Measurements from ENCODE around the gene PLPPR1. TPM values are rescaled to one million over a fixed set of nuclear protein-coding genes. Genes with fewer than 3 reads are reported as not detected.

The PLPPR1 gene
- total RNA-seq, 4 donors from 2014 or later: 0.47 to 0.57 TPM; not detected in 2

DNA sequence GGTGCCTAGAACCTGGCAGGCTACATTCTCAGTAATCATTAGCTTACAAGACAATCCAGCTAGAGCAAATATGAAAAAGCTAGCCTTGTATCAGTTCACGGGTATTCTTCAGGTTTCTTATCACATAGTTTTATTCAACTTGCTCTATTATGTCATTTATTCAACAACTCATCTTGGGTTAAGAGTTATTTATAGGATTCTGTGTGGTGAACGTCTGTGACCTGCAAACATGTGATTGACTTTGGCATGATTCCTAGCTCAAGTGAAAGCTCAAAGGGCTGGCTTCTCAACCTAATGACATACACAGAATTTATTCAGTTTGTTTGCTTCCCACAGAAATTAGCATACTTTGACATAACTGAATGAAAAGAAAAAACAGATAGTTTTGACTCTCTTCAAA is 173.1 kb downstream of the PLPPR1 start:
- Histone ChIP-seq H3K27ac (no peak overlapping the region), H3K9me3 (no peaks in the 10 kb centered on the region), H3K27me3 (no peaks in the 10 kb centered on the region), H3K4me1 (no peaks in the 10 kb centered on the region), H3K4me3 (no peak overlapping the region), H3K36me3 (no peaks in the 10 kb centered on the region)
- 25 to 34% methylated on average over 2 of the region's 2 CpGs for WGBS, 2 donors
- DNase-seq: no peak
- intact Hi-C loops (cut with DNase I): no loop called here
- no peak for TF ChIP-seq POLR2A (IDR thresholded peaks at IDR 0.05)
- TF ChIP-seq, protein P1, sequence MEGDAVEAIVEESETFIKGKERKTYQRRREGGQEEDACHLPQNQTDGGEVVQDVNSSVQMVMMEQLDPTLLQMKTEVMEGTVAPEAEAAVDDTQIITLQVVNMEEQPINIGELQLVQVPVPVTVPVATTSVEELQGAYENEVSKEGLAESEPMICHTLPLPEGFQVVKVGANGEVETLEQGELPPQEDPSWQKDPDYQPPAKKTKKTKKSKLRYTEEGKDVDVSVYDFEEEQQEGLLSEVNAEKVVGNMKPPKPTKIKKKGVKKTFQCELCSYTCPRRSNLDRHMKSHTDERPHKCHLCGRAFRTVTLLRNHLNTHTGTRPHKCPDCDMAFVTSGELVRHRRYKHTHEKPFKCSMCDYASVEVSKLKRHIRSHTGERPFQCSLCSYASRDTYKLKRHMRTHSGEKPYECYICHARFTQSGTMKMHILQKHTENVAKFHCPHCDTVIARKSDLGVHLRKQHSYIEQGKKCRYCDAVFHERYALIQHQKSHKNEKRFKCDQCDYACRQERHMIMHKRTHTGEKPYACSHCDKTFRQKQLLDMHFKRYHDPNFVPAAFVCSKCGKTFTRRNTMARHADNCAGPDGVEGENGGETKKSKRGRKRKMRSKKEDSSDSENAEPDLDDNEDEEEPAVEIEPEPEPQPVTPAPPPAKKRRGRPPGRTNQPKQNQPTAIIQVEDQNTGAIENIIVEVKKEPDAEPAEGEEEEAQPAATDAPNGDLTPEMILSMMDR (IDR thresholded peaks at IDR 0.05): no peak

DNA sequence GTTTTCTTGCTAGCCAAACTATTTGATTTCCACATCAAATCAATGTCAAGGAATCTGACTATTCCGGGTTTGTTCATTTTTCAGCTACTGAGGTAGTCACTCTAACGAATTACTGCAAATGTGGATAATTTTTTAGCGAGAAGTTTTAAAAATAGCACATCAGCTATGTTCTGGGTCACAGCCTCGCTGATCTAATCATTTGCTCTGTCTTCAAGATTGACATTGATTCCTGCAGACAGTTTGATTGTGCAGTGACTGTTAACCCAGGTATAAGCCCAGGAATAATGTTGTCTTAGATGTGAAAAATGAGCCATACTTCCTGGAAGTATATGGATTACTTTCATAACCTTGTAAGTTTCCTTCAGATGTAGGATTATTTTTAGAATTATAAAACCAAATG is 181.1 kb downstream of the PLPPR1 start:
- intact Hi-C loops (cut with DNase I): no loop called here
- H3K36me3 ChIP-seq: no peaks in the 10 kb centered on the region
- H3K4me3 ChIP-seq: no peak overlapping the region
- 74% methylated on average over 4 of the region's 4 CpGs for WGBS, 2 donors
- no peak overlapping the region for H3K27ac ChIP-seq
- H3K9me3 ChIP-seq: no peaks in the 10 kb centered on the region
- DNase-seq: no peak
- TF ChIP-seq, protein P1 (IDR thresholded peaks at IDR 0.05): no peak
- TF ChIP-seq POLR2A (IDR thresholded peaks at IDR 0.05): no peak
- H3K4me1 ChIP-seq: no peaks in the 10 kb centered on the region
- H3K27me3 ChIP-seq: no peaks in the 10 kb centered on the region

DNA sequence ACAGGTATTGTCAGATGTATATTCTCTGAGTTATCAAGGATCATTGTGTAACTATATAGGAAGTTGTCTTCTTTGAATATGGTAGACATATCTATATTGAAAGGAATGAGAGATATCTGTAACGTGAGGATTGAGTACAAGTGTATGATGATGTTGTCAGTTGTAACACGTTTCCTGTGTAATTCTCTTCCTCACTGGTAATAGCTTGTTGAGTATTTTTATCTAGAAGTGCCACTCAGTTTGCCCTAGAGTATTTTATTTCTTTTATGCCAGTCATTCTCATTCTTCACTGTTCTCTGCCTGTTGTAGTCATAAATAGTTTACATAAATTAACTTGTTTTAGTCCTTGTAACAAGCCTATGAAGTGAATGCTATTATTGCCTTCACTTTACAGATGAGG is 184.1 kb downstream of the PLPPR1 start:
- H3K9me3 ChIP-seq: no peaks in the 10 kb centered on the region
- no peak overlapping the region for H3K27ac ChIP-seq
- no peak for TF ChIP-seq POLR2A (IDR thresholded peaks at IDR 0.05)
- TF ChIP-seq, protein P1 (IDR thresholded peaks at IDR 0.05): no peak
- H3K27me3 ChIP-seq: no peaks in the 10 kb centered on the region
- WGBS, 2 donors: 59 to 63% methylated on average over 2 of the region's 2 CpGs
- H3K36me3 ChIP-seq: no peaks in the 10 kb centered on the region
- no peak for DNase-seq
- H3K4me3 ChIP-seq: no peak overlapping the region
- H3K4me1 ChIP-seq: no peaks in the 10 kb centered on the region
- intact Hi-C loops (cut with DNase I): no loop called here

DNA sequence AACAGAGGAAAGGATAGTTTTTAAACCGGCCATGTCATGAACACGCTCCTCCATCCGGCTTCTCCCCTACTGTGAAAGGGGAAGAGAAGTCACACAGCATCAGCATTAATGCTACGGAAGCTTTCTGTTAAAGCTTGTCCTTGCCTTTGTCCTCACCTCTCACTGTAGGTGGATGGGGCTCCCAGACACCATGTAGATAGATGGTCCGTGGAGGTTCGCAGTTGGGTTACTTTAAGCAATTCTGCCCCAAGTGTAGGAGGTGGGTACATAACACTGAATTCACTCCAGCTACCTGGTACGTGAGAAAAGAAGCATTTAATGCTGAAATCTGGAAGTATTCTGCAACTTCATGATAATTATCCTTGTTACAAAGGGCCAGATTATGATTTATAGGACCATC is 190.5 kb downstream of the PLPPR1 start:
- Histone ChIP-seq H3K27me3 (no peaks in the 10 kb centered on the region), H3K27ac (no peak overlapping the region), H3K4me1 (no peaks in the 10 kb centered on the region), H3K9me3 (no peaks in the 10 kb centered on the region), H3K36me3 (no peaks in the 10 kb centered on the region), H3K4me3 (no peak overlapping the region)
- DNase-seq: no peak
- intact Hi-C loops (cut with DNase I): no loop called here
- 83 to 88% methylated on average over 7 of the region's 7 CpGs for WGBS, 2 donors
- TF ChIP-seq, protein P1 (IDR thresholded peaks at IDR 0.05): no peak
- TF ChIP-seq POLR2A (IDR thresholded peaks at IDR 0.05): no peak

DNA sequence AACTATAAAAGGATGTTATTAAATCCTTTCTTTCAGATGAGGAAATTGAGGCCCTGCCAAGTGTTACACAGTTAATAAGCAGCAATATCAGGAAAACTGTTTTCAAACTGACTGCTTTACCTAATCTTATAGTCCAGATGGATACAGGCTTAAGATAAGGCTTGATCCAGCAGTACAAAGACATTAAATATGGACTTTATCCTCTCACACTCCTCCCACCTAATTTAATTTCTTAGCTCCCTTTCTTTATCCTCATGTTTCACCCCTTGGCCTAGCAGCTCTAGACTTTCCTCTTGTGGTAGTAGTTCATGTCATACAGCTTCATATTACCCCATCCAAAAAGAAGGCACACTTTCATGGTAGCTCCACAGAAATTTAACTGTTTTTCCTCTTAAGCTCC is 191.8 kb downstream of the PLPPR1 start:
- Histone ChIP-seq H3K4me1 (no peaks in the 10 kb centered on the region), H3K36me3 (no peaks in the 10 kb centered on the region), H3K4me3 (no peak overlapping the region), H3K9me3 (no peaks in the 10 kb centered on the region), H3K27ac (no peak overlapping the region), H3K27me3 (no peaks in the 10 kb centered on the region)
- DNase-seq: no peak
- intact Hi-C loops (cut with DNase I): no loop called here
- TF ChIP-seq, protein P1 (IDR thresholded peaks at IDR 0.05): no peak
- TF ChIP-seq POLR2A (IDR thresholded peaks at IDR 0.05): no peak
